GM12891 (cell line): ENCODE results near the gene KIDINS220.

Source experiments
- DNase-seq: peaks from one replicate; pipeline ENCODE4 v3.0.0; 2011; ENCODE audit warnings: low spot score; ENCODE audit not compliant: insufficient read length
- FAIRE-seq: peaks from 2 replicates; lab custom pipeline; 2011; peaks lifted over from hg19 to GRCh38; lab: Jason Lieb, UNC
- PAX5 ChIP-seq: IDR thresholded peaks from 2 replicates; pipeline ENCODE4 v1.6.1; 2011; ENCODE audit warnings: low read length, moderate library complexity, mild to moderate bottlenecking; ENCODE audit not compliant: insufficient read depth, severe bottlenecking
- POLR2A ChIP-seq: IDR thresholded peaks from 2 replicates; pipeline ENCODE4 v1.6.1; 2011; ENCODE audit warnings: low read depth, low read length, control low read depth
- POLR2AphosphoS5 ChIP-seq: IDR thresholded peaks from 2 replicates; pipeline ENCODE4 v1.6.1; 2011; ENCODE audit warnings: low read depth, low read length, control low read depth
- POU2F2 ChIP-seq: IDR thresholded peaks from 2 replicates; pipeline ENCODE4 v1.6.1; 2011; ENCODE audit warnings: low read depth, mild to moderate bottlenecking, control low read depth, low read length, moderate library complexity
- SPI1 ChIP-seq: IDR thresholded peaks from 2 replicates; pipeline ENCODE4 v1.6.1; 2011; ENCODE audit warnings: low read depth, low read length, control low read depth
- TAF1 ChIP-seq: IDR thresholded peaks from 2 replicates; pipeline ENCODE4 v1.6.1; 2011; ENCODE audit warnings: low read depth, low read length, control low read depth

KIDINS220 gene

GRCh38 chr2:8872821-8873432 is 35.5 kb upstream of the KIDINS220 start:
- no peak for TF ChIP-seq POU2F2
- TF ChIP-seq TAF1: no peak
- TF ChIP-seq POLR2A: no peak
- TF ChIP-seq POLR2AphosphoS5: no peak
- TF ChIP-seq PAX5: no peak
- TF ChIP-seq SPI1: no peak
- DNase-seq (peak; percentile 21), FAIRE-seq (no peak)

GRCh38 chr2:8870441-8870840 is 33.0 kb upstream of the KIDINS220 start:
- FAIRE-seq: no peak
- no peak for DNase-seq
- TF ChIP-seq SPI1 (no peak), POLR2AphosphoS5 (no peak), PAX5 (no peak), TAF1 (no peak), POLR2A (no peak), POU2F2 (no peak)

- TF ChIP-seq TAF1 (no peak), POLR2AphosphoS5 (no peak), PAX5 (no peak), POU2F2 (no peak), SPI1 (no peak), POLR2A (no peak)
Measured at GRCh38 chr2:8867363-8867762, 29.9 kb upstream of the KIDINS220 start.

GRCh38 chr2:8863331-8863953 is 26.0 kb upstream of the KIDINS220 start:
- DNase-seq (no peak), FAIRE-seq (no peak)
- TF ChIP-seq POLR2AphosphoS5: no peak
- TF ChIP-seq SPI1: no peak
- no peak for TF ChIP-seq TAF1
- no peak for TF ChIP-seq POU2F2

More at GRCh38 chr2:8867363-8867762, 29.9 kb upstream of the KIDINS220 start:
- FAIRE-seq: no peak
- no peak for DNase-seq

GRCh38 chr2:8862230-8862629 is 24.8 kb upstream of the KIDINS220 start:
- no peak for FAIRE-seq
- no peak for TF ChIP-seq POLR2AphosphoS5
- DNase-seq: no peak

- FAIRE-seq: no peak
- TF ChIP-seq SPI1 (no peak), POLR2A (no peak), POU2F2 (no peak), POLR2AphosphoS5 (no peak), TAF1 (no peak), PAX5 (no peak)
- DNase-seq: no peak
Measured at GRCh38 chr2:8861797-8862196, 24.4 kb upstream of the KIDINS220 start.

- FAIRE-seq: no peak
- no peak for DNase-seq
- TF ChIP-seq TAF1 (no peak), SPI1 (no peak), POLR2A (no peak), POU2F2 (no peak), PAX5 (no peak), POLR2AphosphoS5 (no peak)
Measured at GRCh38 chr2:8860239-8860638, 22.8 kb upstream of the KIDINS220 start.

- FAIRE-seq (no peak), DNase-seq (no peak)
- TF ChIP-seq SPI1: no peak
- TF ChIP-seq PAX5: no peak
- no peak for TF ChIP-seq TAF1
- no peak for TF ChIP-seq POLR2AphosphoS5
- TF ChIP-seq POU2F2: no peak
- no peak for TF ChIP-seq POLR2A
Measured at GRCh38 chr2:8858910-8859309, 21.5 kb upstream of the KIDINS220 start.

- FAIRE-seq: peak; percentile 13
- no peak for DNase-seq
- no peak for TF ChIP-seq SPI1
- no peak for TF ChIP-seq POLR2AphosphoS5
- no peak for TF ChIP-seq POU2F2
- no peak for TF ChIP-seq PAX5
- TF ChIP-seq TAF1: no peak
- TF ChIP-seq POLR2A: no peak
Measured at GRCh38 chr2:8858264-8858663, 20.9 kb upstream of the KIDINS220 start.
